NCI-H82 treated with DMSO at 0.1 percent for 48 hours (cell line): Measurements from ENCODE around the gene TLCD3B.
A peak's percentile ranks its signal among the peaks of the same experiment; 100 is the strongest.

ENCODE experiments used
- DNase-seq: peaks from one replicate; lab custom pipeline; 2025; ENCODE audit not compliant: unreplicated experiment; lab: John Stamatoyannopoulos, UW

The TLCD3B gene, protein sequence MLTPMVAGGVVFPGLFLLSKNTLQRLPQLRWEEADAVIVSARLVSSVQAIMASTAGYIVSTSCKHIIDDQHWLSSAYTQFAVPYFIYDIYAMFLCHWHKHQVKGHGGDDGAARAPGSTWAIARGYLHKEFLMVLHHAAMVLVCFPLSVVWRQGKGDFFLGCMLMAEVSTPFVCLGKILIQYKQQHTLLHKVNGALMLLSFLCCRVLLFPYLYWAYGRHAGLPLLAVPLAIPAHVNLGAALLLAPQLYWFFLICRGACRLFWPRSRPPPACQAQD

DNA sequence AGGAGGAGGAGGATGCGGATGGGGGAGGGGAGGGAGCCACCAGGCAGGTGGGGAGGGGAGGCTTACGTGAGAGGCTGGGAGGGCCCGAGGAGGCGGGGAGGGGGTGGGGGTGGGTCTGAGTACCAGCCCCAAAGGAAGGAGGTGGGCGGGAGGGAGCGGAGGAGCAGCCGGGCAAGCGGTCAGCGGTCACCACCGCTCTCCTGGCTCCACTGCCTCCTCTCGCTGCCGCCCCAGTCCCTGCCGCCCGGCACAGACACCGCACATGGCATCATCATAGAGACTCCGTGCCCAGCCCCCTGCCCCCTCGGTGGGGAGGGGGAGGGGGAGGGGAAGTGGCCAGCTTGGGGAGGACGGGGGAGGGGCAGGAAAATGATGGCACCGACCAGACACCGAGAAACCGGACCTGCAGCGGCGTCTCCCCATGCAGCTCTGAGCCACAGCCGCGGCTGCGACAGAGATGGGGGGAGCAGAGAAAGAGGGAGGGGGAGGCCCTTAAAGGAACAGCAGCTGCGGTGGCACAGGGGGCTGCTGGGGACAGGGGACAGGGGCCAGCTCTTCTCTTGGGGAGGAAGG lies at the start of gene TLCD3B:
Gene TLCD3B (minus strand): TSS at position 431 of the 573 bp plus-strand sequence. CDS start 744 bp downstream, outside the sequence.
- peak; percentile 18 for DNase-seq

GRCh38 chr16:30079480-30079879 lies 48.4 kb upstream of the TLCD3B start:
- no peak for DNase-seq

DNA sequence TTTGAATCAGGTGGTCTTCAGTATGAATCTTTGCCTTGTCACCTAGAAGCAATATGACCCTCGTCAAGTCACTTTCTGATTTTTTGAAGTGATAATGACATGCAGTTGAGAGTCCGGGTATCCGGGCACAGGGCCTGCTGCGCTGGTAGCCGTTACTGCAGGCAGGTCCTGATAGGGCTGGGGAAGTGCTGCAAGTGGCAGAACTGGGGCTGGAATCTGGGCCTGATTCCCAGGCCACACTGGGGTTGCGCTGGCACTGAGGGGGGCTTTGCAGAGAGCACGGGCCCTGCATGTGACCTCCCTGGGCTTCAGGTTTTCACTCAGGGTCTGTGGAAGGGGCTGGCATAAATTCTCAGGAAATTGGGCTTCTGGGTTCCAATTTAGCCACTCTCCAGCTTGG lies 47.7 kb upstream of the TLCD3B start:
- no peak for DNase-seq

DNA sequence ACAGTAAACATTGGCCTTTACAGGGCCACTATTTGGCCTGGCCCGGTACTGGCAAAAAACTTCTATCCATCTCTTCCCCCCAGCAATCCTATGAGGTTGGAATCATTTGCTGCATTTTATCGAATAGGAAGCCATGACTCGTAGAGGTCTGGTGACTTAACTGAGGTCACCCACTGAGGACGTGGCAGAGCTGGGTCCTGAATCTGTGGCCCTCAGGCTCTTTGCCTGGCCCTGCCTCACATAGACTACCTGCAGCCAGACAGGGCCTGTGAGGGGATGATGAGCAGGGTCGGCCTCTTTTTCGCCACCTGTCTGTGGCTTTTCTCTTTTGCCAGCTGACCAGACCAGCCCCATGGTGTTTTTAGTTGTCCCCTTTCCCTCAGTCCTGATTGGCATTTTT lies 46.6 kb upstream of the TLCD3B start:
- DNase-seq, result no peak

- no peak for DNase-seq
These were observed 45.3 kb upstream of the TLCD3B start for GRCh38 chr16:30076276-30076791.

DNA sequence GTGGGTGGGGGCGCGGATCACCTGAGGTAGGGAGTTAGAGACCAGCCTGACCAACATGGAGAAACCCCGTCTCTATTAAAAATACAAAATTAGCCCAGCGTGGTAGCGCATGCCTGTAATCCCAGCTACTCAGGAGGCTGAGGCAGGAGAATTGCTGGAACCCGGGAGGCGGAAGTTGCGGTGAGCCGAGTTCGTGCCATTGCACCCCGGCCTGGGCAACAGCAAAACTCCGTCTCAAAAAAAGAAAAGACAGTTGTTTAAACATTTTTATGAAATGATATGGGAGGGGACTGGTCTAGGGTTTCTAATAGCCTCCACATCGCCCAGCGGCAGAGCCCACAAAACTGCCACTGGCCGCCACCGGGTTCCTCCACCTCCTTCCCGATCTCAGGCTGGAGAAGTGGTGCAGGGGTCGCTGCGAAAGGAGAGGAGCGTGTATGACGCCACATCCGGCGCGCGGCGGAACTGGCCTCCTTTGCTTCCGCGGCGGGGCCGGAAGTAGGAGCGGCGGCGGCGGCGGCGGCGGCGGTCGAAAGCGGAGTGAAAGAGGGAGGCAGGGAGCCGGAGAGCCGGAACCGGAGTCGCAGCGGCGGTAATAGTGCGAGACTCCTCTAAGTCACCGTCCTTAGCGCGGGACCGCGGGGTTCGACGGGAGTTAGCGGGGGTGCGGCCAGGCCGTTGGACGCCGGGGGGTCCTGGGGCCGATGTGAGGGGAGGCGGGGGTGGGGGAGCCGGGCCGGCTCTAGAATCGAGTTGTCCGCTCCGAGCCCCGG lies 44.6 kb upstream of the TLCD3B start, which contains the start of gene PPP4C:
Gene PPP4C (plus strand): TSS at position 492 of the 773 bp plus-strand sequence. CDS start 384 bp downstream, outside the sequence.
- DNase-seq, result peak; percentile 62

DNA sequence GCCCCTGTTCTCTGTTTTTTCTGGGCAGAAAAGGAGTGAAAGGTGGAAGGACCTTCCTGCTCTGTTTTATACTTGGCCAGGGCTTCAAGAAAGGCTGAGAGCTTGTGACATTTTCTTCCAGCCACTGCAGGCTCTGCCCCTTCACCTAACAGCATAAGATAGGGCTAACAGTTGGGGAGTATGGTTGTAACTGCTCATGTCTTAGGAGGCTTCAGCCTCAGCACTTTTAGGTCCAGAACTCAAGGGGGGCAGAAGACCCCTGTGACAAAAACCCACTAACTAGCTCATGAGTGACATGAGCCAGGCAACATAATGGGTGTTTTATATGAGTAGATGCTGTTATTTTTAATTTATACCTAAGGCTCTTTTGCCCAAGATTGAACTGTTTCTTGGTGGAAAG lies 39.4 kb upstream of the TLCD3B start:
- DNase-seq, result no peak

- no peak for DNase-seq
These were observed 38.8 kb upstream of the TLCD3B start for GRCh38 chr16:30069611-30070462.

DNA sequence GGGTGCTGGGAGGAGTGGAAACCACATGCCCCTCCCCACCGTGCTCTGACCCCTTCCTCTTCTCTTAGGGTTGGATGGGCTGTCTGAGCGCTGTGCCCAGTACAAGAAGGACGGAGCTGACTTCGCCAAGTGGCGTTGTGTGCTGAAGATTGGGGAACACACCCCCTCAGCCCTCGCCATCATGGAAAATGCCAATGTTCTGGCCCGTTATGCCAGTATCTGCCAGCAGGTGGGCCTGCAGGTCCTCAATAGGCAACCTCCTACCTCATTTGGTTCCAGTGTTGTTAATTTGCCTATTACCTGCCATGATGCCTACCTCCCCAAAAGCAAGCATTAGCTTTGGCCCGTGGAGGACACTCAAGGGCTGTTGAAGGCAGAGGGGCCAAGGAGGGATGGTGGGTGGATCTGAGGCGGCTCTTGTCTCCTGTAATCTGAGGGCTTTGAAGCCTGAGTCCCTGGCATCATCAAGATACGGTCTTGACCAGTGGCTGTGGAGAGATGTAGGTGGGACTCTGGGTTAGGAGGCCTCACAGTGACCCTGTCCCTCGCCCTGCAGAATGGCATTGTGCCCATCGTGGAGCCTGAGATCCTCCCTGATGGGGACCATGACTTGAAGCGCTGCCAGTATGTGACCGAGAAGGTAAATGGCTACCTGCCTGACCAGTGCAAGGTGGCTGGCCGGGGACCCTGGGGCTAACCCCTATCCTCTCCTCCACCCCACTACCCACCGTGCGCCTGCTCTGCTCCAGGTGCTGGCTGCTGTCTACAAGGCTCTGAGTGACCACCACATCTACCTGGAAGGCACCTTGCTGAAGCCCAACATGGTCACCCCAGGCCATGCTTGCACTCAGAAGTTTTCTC lies 37.9 kb upstream of the TLCD3B start:
- DNase-seq, result no peak

GRCh38 chr16:30068333-30068732 lies 37.3 kb upstream of the TLCD3B start:
- no peak for DNase-seq

DNA sequence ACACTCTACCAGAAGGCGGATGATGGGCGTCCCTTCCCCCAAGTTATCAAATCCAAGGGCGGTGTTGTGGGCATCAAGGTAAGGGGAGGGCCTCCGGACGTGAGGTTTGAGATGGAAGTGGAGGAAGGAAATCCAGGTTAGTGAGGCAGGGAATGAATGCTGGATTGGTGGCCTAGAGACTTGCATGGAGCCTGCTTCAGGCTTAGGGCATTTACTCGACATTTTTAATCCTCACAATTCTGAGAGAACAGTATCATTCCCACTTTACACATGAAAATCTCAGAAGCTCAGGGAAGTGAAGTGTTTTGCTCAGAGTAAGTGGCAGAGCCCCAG lies 36.5 kb upstream of the TLCD3B start:
- DNase-seq, result no peak

- DNase-seq, result no peak
These were observed 35.9 kb upstream of the TLCD3B start for GRCh38 chr16:30066761-30067583.

DNA sequence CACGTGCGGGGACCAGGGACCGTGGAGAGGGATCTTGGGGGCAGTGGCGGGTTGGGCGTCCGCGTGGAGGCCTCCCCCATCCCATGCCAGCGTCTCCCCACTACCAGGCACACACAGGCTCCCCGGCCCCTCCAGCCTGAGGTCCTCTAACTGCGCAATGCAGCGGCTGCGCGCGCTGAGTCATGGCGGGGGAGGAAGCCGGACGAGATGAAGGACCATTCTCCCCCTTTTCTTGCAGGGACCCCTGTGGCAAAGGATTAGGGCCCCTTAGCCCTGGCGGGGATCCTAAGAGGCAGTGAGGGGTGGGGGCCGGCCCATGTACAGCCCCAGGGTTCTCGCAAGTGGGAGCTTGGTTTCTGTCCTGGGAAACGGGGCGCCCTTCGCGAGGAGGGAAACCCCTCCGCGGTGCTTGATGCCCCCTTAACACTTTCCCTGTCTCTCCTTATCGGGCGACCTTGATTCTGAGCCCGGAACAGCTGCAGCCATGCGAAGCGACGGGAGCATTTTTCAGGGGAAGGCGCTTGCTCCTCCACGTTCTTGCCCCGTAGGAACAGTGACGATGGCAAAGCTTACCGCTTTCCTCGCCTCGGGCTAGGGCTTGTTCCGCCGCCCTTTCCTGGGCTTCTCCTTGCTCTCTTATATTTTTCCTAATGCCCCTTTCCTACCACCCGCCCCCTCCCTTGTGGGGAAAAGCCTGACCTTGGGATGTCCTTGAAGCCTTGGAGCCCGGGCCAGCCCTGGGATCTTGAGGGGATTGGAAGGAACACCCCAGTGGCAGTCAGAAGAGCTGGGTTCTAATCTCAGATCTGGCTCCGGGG lies 35.1 kb upstream of the TLCD3B start:
- no peak for DNase-seq

- DNase-seq, result peak; percentile 85
These were observed 34.3 kb upstream of the TLCD3B start, which contains the start of gene ALDOA for GRCh38 chr16:30065102-30065942. Gene ALDOA, plus strand, starts transcription at chr16:30065760. Its CDS starts 1,138 bp downstream, at chr16:30066898.

GRCh38 chr16:30064729-30065101 lies 33.6 kb upstream of the TLCD3B start:
- DNase-seq, result no peak

DNA sequence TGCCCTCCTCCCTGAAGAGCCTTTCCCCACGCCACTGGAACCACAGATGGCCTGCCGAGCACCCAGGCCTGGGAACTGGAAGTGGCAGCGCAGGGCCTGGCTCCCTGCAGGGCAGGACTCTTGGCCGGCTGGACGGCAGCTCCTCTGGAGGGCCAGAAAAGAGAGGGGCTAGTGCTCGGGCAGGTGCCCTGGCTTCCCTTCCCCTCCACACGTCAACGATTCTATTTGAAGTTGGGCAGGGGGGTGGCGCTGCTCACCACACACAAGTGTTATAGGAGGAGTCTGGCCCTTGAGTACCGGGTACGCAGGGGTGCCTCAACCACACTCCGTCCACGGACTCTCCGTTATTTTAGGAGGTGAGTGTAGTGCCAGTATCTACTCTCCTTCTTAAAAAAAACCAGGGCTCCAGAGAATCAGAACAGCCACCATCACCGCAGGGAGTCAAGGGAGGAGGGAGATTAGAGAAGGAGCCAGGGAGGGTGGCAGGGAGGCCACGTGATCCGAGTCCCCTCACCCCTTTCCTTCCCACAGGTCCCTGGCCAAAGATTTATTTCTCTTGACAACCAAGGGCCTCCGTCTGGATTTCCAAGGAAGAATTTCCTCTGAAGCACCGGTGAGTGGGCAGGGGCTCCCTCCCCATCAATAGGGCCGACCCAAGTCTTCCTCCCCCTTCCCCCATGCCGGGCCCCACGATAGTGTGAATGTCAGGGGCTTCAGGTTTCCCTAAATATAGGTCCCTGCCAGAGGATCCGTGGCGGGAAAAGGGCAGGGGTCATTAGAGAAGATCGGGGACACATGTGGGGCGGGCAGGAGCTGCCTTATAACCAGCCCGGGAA lies 33.0 kb upstream of the TLCD3B start:
- DNase-seq, result peak; percentile 59
